ENCODE results near the gene B3GNT9.

DNA sequence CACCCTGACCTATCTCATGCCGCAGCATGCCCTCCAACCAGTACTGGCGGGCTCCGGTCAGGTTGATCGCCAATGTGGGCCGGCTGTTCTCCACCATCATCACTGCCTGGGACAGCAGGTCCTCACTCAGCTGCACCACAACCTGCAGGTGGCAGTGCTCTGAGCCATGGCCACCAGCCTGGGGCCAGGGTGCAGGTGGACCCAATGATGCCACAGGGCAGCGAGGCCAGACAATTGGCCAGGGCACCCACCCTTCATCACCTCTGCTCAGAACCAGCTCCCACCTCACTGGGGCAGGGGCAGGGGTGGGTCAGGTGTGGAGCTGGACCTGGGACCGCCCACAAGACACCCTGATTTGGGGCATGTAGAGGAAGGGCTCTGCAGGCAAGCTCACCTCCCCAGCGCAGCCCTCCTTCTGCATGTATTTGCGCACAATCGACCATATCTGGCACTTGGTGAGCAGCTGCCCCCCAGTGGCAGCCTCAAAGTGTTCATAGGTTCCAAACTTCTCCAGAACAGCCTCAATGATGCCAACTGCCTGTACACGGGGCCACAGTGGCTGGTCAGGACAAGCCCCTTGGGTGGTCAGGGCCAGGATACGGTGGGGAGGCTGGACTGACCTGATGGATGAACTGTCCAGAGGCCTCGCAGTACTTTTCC, 28.8 kb upstream of the B3GNT9 start:
- TF ChIP-seq, protein P1, sequence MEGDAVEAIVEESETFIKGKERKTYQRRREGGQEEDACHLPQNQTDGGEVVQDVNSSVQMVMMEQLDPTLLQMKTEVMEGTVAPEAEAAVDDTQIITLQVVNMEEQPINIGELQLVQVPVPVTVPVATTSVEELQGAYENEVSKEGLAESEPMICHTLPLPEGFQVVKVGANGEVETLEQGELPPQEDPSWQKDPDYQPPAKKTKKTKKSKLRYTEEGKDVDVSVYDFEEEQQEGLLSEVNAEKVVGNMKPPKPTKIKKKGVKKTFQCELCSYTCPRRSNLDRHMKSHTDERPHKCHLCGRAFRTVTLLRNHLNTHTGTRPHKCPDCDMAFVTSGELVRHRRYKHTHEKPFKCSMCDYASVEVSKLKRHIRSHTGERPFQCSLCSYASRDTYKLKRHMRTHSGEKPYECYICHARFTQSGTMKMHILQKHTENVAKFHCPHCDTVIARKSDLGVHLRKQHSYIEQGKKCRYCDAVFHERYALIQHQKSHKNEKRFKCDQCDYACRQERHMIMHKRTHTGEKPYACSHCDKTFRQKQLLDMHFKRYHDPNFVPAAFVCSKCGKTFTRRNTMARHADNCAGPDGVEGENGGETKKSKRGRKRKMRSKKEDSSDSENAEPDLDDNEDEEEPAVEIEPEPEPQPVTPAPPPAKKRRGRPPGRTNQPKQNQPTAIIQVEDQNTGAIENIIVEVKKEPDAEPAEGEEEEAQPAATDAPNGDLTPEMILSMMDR (IDR thresholded peaks at IDR 0.05) = peak; percentile 60
- TF ChIP-seq ZFX (IDR thresholded peaks at IDR 0.05; ENCODE audit: borderline replicate concordance) = no peak

Measured in 22Rv1 (cell line).